H4 (cell line): Measurements from ENCODE around the gene CFAP68. TPM values are rescaled to one million over a fixed set of nuclear protein-coding genes. Genes with fewer than 3 reads are reported as not detected.
"Not testable (repeated sequence)": the region's sequence is repeated elsewhere in the genome, so short reads cannot be mapped to it uniquely, and the experiment has no call there.

ENCODE experiments used
- DNase-seq: peaks from one replicate; pipeline ENCODE4 v3.0.0-alpha.2; 2015; ENCODE audit warnings: low spot score
- total RNA-seq: library from RNA; depleted of rRNA; stranded (reverse); fragments of >200 nt; shearing (Covaris generic); gene quantifications from 2 replicates; pipeline ENCODE4 v1.2.3, GENCODE V29; 2014; rRNA removed

The CFAP68 gene
- total RNA-seq, 1 experiment from 2014 or later: 22.7 TPM

GRCh38 chr11:111917788-111918187 lies 38.4 kb downstream of the CFAP68 start:
- no peak for DNase-seq

GRCh38 chr11:111918390-111919256 lies 39.3 kb downstream of the CFAP68 start, which contains the start of gene C11orf52:
C11orf52 (plus strand) TSS chr11:111918913; CDS start chr11:111918973, 60 bp downstream.
- no peak for DNase-seq

GRCh38 chr11:111920908-111921307 lies 41.6 kb downstream of the CFAP68 start:
- DNase-seq: no peak

DNA sequence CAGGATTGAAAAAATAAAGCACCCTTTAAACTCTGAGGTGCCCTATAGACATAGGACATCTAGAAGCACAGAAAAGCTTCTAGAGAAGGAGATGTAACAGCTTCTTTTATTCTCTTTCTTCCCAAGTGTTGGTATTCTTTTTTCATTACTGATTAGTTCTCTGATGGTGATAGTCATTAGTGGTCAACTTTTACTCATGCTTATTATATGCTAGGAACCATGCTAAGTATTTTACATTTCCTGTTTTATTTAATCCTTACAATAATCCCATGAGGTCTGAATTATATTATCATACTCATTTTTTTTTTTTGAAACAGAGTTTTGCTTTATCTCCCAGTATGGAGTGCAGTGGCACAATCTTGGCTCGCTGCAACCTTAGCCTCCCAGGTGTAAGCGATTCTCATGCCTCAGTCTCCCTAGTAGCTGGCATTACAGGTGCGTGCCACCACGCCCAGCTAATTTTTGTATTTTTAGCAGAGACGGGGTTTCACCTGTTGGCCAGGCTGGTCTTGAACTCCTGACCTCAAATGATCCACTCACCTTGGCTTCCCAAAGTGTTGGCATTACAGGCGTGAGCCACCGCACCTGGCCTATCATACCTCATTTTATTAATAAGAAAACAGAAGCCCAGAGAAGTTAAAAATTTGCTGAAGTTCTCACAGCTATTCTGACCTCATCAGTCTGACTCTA lies 42.3 kb downstream of the CFAP68 start:
- DNase-seq: no peak

GRCh38 chr11:111922803-111923202 lies 43.5 kb downstream of the CFAP68 start:
- DNase-seq: peak; percentile 55

GRCh38 chr11:111923351-111923788 lies 44.0 kb downstream of the CFAP68 start:
- no peak for DNase-seq

GRCh38 chr11:111923951-111924350 lies 44.6 kb downstream of the CFAP68 start:
- no peak for DNase-seq

DNA sequence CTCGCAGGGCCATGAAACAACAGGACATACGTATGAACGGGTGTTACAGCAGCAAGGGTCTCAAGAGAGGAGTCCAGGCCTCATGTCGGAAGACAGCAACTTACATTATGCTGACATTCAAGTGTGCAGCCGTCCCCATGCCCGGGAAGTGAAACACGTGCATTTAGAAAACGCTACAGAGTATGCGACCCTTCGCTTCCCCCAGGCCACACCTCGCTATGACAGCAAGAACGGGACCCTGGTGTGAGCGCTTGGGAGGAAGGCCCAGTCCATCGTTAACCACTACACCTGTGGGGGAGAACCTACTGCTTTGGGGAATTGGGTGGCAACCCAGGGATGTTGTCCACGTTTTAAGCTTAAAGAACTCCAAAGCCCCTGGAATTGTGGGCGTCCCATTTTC lies 46.6 kb downstream of the CFAP68 start:
- no peak for DNase-seq

GRCh38 chr11:111926505-111927391 lies 47.4 kb downstream of the CFAP68 start:
- DNase-seq: peak; percentile 87

DNA sequence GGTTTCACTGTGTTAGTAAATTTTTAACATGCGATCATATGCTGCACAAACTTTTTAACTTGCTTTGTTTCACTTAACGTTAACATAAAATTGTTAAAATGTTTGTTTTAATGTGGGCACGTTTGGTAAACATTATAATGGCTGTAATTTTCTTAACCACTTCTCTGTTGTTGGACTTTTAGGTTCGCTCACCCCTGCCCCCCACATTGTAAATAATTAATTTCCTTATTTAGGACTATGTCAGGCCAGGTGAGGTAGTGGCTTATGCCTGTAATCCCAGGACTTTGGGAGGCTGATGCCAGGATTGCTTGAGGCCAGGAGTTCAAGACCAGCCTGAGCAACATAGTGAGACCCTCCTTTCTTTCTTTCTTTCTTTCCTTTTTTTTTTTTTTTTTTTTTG lies 51.1 kb downstream of the CFAP68 start:
- no peak for DNase-seq

DNA sequence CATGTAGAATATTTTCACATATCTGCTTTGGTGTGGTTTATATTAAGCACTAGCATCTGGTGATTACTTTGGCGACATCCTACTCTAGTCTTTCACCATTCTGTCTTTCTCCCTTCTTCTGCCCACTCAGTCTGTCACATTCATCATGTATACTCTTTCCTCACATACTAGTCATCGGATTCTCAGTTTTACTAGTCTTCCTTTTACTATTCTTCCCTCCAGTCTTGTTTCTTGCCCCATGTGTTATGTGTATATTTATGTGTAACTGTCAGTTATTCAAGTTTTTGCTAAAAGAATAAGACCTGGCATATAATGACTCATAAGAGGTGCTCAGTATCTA lies 53.2 kb downstream of the CFAP68 start:
- DNase-seq: no peak

GRCh38 chr11:111933176-111933575 lies 53.8 kb downstream of the CFAP68 start:
- not testable (repeated sequence) for DNase-seq

GRCh38 chr11:111933872-111934271 lies 54.5 kb downstream of the CFAP68 start:
- DNase-seq: no peak

- no peak for DNase-seq
Observed at GRCh38 chr11:111934306-111934705, 55.0 kb downstream of the CFAP68 start.

Other genes with a start within 250 kb of the CFAP68 start
- 29.3 and 42.4 TPM in 2 replicates for gene PPP2R1B, start 113.2 kb upstream of the CFAP68 start, total RNA-seq
- gene ALG9, start 8.0 kb upstream of the CFAP68 start, total RNA-seq: 34.1 and 45.9 TPM in 2 replicates
- 7.5 and 8.1 TPM in 2 replicates for gene FDXACB1, start 376 bp upstream of the CFAP68 start, total RNA-seq
- gene CRYAB, start 32.2 kb downstream of the CFAP68 start, total RNA-seq: 0.15 TPM in 1 of 2 replicates, not detected in the other
- gene HSPB2, start 33.2 kb downstream of the CFAP68 start, total RNA-seq: not detected in 2 replicates
- not detected in 2 replicates for gene C11orf52, start 39.4 kb downstream of the CFAP68 start, total RNA-seq
- gene DIXDC1, start 57.8 kb downstream of the CFAP68 start, total RNA-seq: 4.4 and 6.3 TPM in 2 replicates
- 49.0 and 53.2 TPM in 2 replicates for gene DLAT, start 145.9 kb downstream of the CFAP68 start, total RNA-seq
- 1.4 and 2.1 TPM in 2 replicates for gene PIH1D2, start 194.5 kb downstream of the CFAP68 start, total RNA-seq
- 24.0 and 40.7 TPM in 2 replicates for gene NKAPD1, start 194.8 kb downstream of the CFAP68 start, total RNA-seq
- gene TIMM8B, start 207.2 kb downstream of the CFAP68 start, total RNA-seq: 73.5 and 88.2 TPM in 2 replicates
- gene SDHD, start 207.3 kb downstream of the CFAP68 start, total RNA-seq: 207 and 214 TPM in 2 replicates